ENCODE data around the gene ANKH.

The ANKH gene

DNA sequence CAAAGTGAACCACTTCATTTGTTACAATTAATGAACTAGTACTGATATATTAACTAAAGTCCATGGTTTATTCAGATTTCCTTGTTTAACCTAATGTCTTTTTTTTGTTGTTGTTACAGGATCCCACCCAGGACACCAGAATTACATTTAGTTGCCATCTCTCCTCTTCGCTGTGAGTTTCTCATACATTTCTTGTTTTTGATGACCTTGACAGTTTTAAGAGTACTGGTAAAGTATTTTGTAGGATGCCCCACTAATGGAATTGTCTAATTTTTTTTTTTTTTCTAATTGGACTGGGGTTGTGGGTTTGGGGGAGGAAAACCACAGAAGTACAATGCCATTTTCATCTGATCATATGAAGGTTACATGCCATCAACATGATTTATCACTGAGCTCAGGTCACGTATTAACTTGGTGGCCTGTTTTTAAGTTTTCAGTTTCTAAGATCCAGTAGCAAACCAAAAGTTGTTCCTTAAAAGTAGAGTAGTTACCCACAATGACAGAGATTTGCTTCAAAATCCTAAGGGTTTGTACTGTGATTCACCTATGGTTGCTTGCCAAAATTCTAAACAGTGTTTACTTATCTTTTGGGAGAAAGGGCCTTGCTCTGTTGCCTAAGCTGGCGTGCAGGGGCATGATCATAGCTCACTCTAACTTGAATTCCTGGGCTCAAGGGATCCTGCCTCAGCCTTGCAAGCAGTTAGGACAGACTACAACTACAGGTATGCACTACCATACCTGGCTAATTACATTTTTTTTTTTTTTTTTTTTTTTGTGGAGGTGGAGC is 211.6 kb downstream of the ANKH start:
- DNase-seq: no peak

DNA sequence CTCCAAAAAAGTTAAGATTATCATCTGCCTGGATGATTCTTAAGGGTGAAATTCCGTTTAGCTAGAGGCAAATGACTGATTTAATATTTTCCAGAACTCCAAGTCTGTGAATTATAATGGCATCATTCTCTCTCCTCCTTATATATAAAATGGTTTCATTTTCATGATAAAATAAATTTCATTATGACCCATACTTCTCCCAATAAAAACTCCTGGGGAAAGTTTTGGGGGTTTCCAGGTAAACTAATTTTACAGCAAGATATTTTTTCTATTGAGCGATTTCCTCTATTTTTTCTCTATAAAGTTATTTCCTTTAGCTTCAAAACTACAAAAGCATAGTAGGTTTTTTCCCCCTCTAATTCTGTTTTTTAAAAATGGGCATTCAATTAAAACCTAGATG is 214.7 kb downstream of the ANKH start:
- DNase-seq: no peak

DNA sequence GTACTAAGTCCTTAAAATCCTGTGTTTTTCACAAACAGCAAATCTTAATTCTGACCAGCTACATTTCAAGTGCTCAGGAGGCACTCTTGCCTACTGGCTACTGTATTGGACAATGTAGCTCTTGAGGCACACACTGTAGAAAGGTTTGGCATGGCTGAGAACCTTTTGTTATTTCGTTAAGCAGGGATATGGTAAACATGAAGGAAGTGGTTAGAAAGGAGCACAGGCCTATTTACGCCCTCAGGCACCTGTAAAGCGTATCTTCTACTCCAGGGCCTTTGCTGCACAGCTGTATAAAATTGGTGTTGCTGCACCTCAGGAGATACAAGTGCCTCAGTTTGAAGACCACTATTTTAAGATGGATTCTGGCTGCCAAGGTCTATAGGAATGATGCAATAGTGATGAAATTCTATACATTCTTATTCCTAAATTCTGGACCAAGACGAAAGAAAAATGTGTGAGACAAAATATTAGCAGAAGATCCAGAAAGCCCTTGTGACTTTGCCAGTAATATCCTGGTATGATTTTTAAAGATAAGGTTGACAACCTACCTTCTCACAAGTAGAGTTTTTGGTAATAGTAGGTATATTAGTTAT is 216.3 kb downstream of the ANKH start:
- no peak for DNase-seq

Data from NCI-H1417 treated with DMSO at 0.1 percent for 48 hours (cell line).